SK-N-MC (cell line): Measurements from ENCODE around the gene DEPP1.

Source experiments
- EZH2 ChIP-seq: fragments of 200-600 bp; sonication (generic); IDR thresholded peaks from one replicate; pipeline ENCODE4 v1.6.1; 2017; ENCODE audit warnings: antibody characterized with exemption
- POLR2AphosphoS5 ChIP-seq: IDR thresholded peaks from 2 replicates; pipeline ENCODE4 v1.6.1; 2012; ENCODE audit warnings: mild to moderate bottlenecking, low read depth, low read length, borderline replicate concordance

DNA sequence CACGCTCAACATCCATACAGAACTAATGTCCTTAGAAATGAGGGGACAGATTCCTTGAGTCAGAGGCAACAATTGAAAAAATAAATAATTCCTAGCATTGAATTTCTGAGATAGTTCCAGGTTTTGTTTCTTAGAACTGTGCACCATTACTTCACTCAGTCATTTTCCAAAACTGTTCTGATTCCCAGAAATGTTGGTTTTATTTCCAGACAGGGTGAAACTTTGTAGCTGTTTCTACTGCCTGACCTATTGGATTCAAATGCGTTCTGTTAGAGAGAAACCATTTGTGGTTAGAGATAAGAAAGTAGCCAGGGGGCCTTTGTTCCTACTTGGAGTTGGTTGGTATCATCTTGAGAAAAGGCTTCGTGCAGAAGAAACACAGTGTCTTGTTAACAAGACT is 8.1 kb upstream of the DEPP1 start:
- TF ChIP-seq POLR2AphosphoS5 (no peak), EZH2 (no peak)
